Hepatic stellate cell (primary cell): Measurements from ENCODE around the gene MLNR.

Experiments
- DNase-seq: peaks from one replicate; pipeline ENCODE4 v3.0.0; 2011; ENCODE audit warnings: low spot score

The MLNR gene

GRCh38 chr13:49226613-49227012, 6.5 kb downstream of the MLNR start:
- no peak for DNase-seq

GRCh38 chr13:49234741-49235140, 14.6 kb downstream of the MLNR start:
- DNase-seq: no peak

- no peak for DNase-seq
Observed at GRCh38 chr13:49235856-49236431, 15.8 kb downstream of the MLNR start.

- no peak for DNase-seq
Observed at GRCh38 chr13:49238621-49239020, 18.5 kb downstream of the MLNR start.

- DNase-seq: no peak
Observed at GRCh38 chr13:49240017-49240416, 19.9 kb downstream of the MLNR start.

GRCh38 chr13:49241296-49241695, 21.2 kb downstream of the MLNR start:
- no peak for DNase-seq

- no peak for DNase-seq
Observed at GRCh38 chr13:49245101-49245500, 25.0 kb downstream of the MLNR start.

GRCh38 chr13:49246850-49247642, 26.9 kb downstream of the MLNR start:
- DNase-seq: no peak

- peak; percentile 87 for DNase-seq
Observed at GRCh38 chr13:49247643-49248621, 27.8 kb downstream of the MLNR start, which contains the start of gene CDADC1. Gene CDADC1, plus strand, starts transcription at chr13:49247925. Its CDS starts 113 bp downstream, at chr13:49248038.

- DNase-seq: no peak
Observed at GRCh38 chr13:49248622-49249002, 28.5 kb downstream of the MLNR start.

GRCh38 chr13:49251326-49251725, 31.2 kb downstream of the MLNR start:
- DNase-seq: no peak

- no peak for DNase-seq
Observed at GRCh38 chr13:49253310-49253709, 33.2 kb downstream of the MLNR start.

GRCh38 chr13:49254007-49254406, 33.9 kb downstream of the MLNR start:
- DNase-seq: no peak

GRCh38 chr13:49256841-49257240, 36.7 kb downstream of the MLNR start:
- peak; percentile 6 for DNase-seq

- DNase-seq: no peak
Observed at GRCh38 chr13:49258089-49258796, 38.1 kb downstream of the MLNR start.

GRCh38 chr13:49259586-49259985, 39.4 kb downstream of the MLNR start:
- DNase-seq: no peak

- no peak for DNase-seq
Observed at GRCh38 chr13:49262634-49263033, 42.5 kb downstream of the MLNR start.

GRCh38 chr13:49265822-49266221, 45.7 kb downstream of the MLNR start:
- DNase-seq: peak; percentile 29

GRCh38 chr13:49271264-49271663, 51.1 kb downstream of the MLNR start:
- no peak for DNase-seq
